HUES6 (cell line): Measurements from ENCODE around the gene GRK3.
"Not testable (repeated sequence)": the region's sequence is repeated elsewhere in the genome, so short reads cannot be mapped to it uniquely, and the experiment has no call there.

Source experiments
- H3K27ac ChIP-seq: 2 replicates; pipeline ENCODE4 v1.7.0; 2013; ENCODE audit warnings: low read depth, mild to moderate bottlenecking, low read length, inconsistent platforms
- H3K27me3 ChIP-seq: 2 replicates; pipeline ENCODE4 v1.6.1; 2013; ENCODE audit warnings: low read length; ENCODE audit not compliant: control insufficient read depth, insufficient read depth
- H3K36me3 ChIP-seq: 2 replicates; pipeline ENCODE4 v1.6.1; 2013; ENCODE audit warnings: low read length; ENCODE audit not compliant: control insufficient read depth, insufficient read depth
- H3K4me1 ChIP-seq: 2 replicates; pipeline ENCODE4 v1.6.1; 2013; ENCODE audit warnings: low read length; ENCODE audit not compliant: control insufficient read depth, insufficient read depth
- H3K4me3 ChIP-seq: 2 replicates; pipeline ENCODE4 v1.5.1; 2013; ENCODE audit warnings: low read depth, low read length
- H3K9ac ChIP-seq: one replicate; pipeline ENCODE4 v1.6.1; 2013; ENCODE audit warnings: mild to moderate bottlenecking, low read length
- H3K9me3 ChIP-seq: 2 replicates; pipeline ENCODE4 v1.6.1; 2013; ENCODE audit warnings: low read depth, low read length; ENCODE audit not compliant: control insufficient read depth, insufficient read depth

GRK3 gene

GRCh38 chr22:25573841-25574240 lies 9.4 kb downstream of the GRK3 start:
- peaks cover 5% of the 10 kb centered on the region; the same call in 1 of the 2 replicates for H3K9me3 ChIP-seq
- no peaks in the 10 kb centered on the region for H3K27me3 ChIP-seq
- peaks cover 12% of the 10 kb centered on the region for H3K4me1 ChIP-seq
- no peak overlapping the region for H3K4me3 ChIP-seq
- H3K9ac ChIP-seq: no peak overlapping the region
- H3K36me3 ChIP-seq: no peaks in the 10 kb centered on the region
- H3K27ac ChIP-seq: no peak overlapping the region

- Histone ChIP-seq H3K9me3 (peaks cover 5% of the 10 kb centered on the region; the same call in 1 of the 2 replicates), H3K4me3 (no peak overlapping the region), H3K4me1 (peaks cover 7% of the 10 kb centered on the region), H3K9ac (no peak overlapping the region), H3K36me3 (no peaks in the 10 kb centered on the region), H3K27ac (no peak overlapping the region), H3K27me3 (no peaks in the 10 kb centered on the region)
These were observed 10.3 kb downstream of the GRK3 start for GRCh38 chr22:25574736-25575135.

- not testable (repeated sequence) for H3K4me3 ChIP-seq, H3K4me1 ChIP-seq, H3K27ac ChIP-seq, H3K36me3 ChIP-seq, H3K27me3 ChIP-seq, H3K9ac ChIP-seq, H3K9me3 ChIP-seq
These were observed 11.4 kb downstream of the GRK3 start for GRCh38 chr22:25575674-25576392.

GRCh38 chr22:25581452-25581851 lies 17.0 kb downstream of the GRK3 start:
- not testable (repeated sequence) for H3K27ac ChIP-seq, H3K36me3 ChIP-seq, H3K9ac ChIP-seq, H3K4me3 ChIP-seq, H3K4me1 ChIP-seq, H3K9me3 ChIP-seq, H3K27me3 ChIP-seq

GRCh38 chr22:25582946-25583345 lies 18.5 kb downstream of the GRK3 start:
- H3K27ac ChIP-seq: no peak overlapping the region
- H3K9ac ChIP-seq: no peak overlapping the region
- H3K4me3 ChIP-seq: no peak overlapping the region
- no peaks in the 10 kb centered on the region for H3K36me3 ChIP-seq
- no peaks in the 10 kb centered on the region for H3K27me3 ChIP-seq
- H3K4me1 ChIP-seq: no peaks in the 10 kb centered on the region
- H3K9me3 ChIP-seq: peaks cover 5% of the 10 kb centered on the region; the same call in 1 of the 2 replicates

- not testable (repeated sequence) for H3K9me3 ChIP-seq, H3K27ac ChIP-seq, H3K36me3 ChIP-seq, H3K9ac ChIP-seq, H3K4me3 ChIP-seq, H3K4me1 ChIP-seq, H3K27me3 ChIP-seq
These were observed 20.5 kb downstream of the GRK3 start for GRCh38 chr22:25584993-25585392.

- not testable (repeated sequence) for H3K27ac ChIP-seq, H3K9ac ChIP-seq, H3K36me3 ChIP-seq, H3K4me3 ChIP-seq, H3K27me3 ChIP-seq, H3K4me1 ChIP-seq, H3K9me3 ChIP-seq
These were observed 25.2 kb downstream of the GRK3 start for GRCh38 chr22:25589664-25590063.

GRCh38 chr22:25593323-25593722 lies 28.8 kb downstream of the GRK3 start:
- H3K36me3 ChIP-seq, H3K27me3 ChIP-seq, H3K4me1 ChIP-seq, H3K9ac ChIP-seq, H3K27ac ChIP-seq, H3K4me3 ChIP-seq, H3K9me3 ChIP-seq: not testable (repeated sequence)

- Histone ChIP-seq H3K9me3 (no peaks in the 10 kb centered on the region), H3K4me1 (no peaks in the 10 kb centered on the region), H3K36me3 (no peaks in the 10 kb centered on the region), H3K9ac (no peak overlapping the region), H3K4me3 (no peak overlapping the region), H3K27me3 (no peaks in the 10 kb centered on the region), H3K27ac (no peak overlapping the region)
These were observed 34.1 kb downstream of the GRK3 start for GRCh38 chr22:25598609-25599008.

GRCh38 chr22:25602445-25602844 lies 38.0 kb downstream of the GRK3 start:
- Histone ChIP-seq H3K27me3 (no peaks in the 10 kb centered on the region), H3K27ac (no peak overlapping the region), H3K4me3 (no peak overlapping the region), H3K9ac (no peak overlapping the region), H3K4me1 (no peaks in the 10 kb centered on the region), H3K9me3 (no peaks in the 10 kb centered on the region), H3K36me3 (no peaks in the 10 kb centered on the region)

- no peak overlapping the region for H3K27ac ChIP-seq
- no peaks in the 10 kb centered on the region for H3K27me3 ChIP-seq
- no peaks in the 10 kb centered on the region for H3K9me3 ChIP-seq
- H3K36me3 ChIP-seq: no peaks in the 10 kb centered on the region
- H3K9ac ChIP-seq: no peak overlapping the region
- H3K4me3 ChIP-seq: no peak overlapping the region
- no peaks in the 10 kb centered on the region for H3K4me1 ChIP-seq
These were observed 38.4 kb downstream of the GRK3 start for GRCh38 chr22:25602916-25603315.

GRCh38 chr22:25605146-25605545 lies 40.7 kb downstream of the GRK3 start:
- H3K4me1 ChIP-seq, H3K27ac ChIP-seq, H3K36me3 ChIP-seq, H3K9me3 ChIP-seq, H3K27me3 ChIP-seq, H3K9ac ChIP-seq, H3K4me3 ChIP-seq: not testable (repeated sequence)
